MM.1S (cell line): Measurements from ENCODE around the gene CEBPZOS.

ENCODE experiments used
- DNase-seq: peaks from one replicate; pipeline ENCODE4 v3.0.0-alpha.2; 2015
- H2AFZ ChIP-seq: fragments of 300-600 bp; sonication (generic); 2 replicates; pipeline ENCODE4 v1.6.0; 2016; ENCODE audit warnings: antibody characterized with exemption, low read length
- H3F3A ChIP-seq: fragments of 300-600 bp; sonication (generic); 2 replicates; pipeline ENCODE4 v1.6.1; 2016; ENCODE audit warnings: mild to moderate bottlenecking, antibody characterized with exemption, low read length, moderate library complexity, mixed read lengths; ENCODE audit not compliant: insufficient read depth
- H3K27ac ChIP-seq: fragments of 300-600 bp; sonication (generic); 2 replicates; pipeline ENCODE4 v1.5.1; 2016; ENCODE audit warnings: mild to moderate bottlenecking, low read length
- H3K27me3 ChIP-seq: fragments of 300-600 bp; sonication (generic); replicated peaks from 2 replicates; pipeline ENCODE4 v1.6.0; 2016; ENCODE audit warnings: low read length; ENCODE audit not compliant: insufficient read depth
- H3K36me3 ChIP-seq: fragments of 300-600 bp; sonication (generic); replicated peaks from 2 replicates; pipeline ENCODE4 v1.6.1; 2016; ENCODE audit warnings: mild to moderate bottlenecking, low read length, mixed read lengths; ENCODE audit not compliant: insufficient read depth
- H3K4me1 ChIP-seq: fragments of 300-600 bp; sonication (generic); 2 replicates; pipeline ENCODE4 v1.6.1; 2016; ENCODE audit warnings: low read length, mixed read lengths
- H3K4me2 ChIP-seq: fragments of 300-600 bp; sonication (generic); 2 replicates; pipeline ENCODE4 v1.6.0; 2016; ENCODE audit warnings: low read depth, low read length
- H3K4me3 ChIP-seq: fragments of 300-600 bp; sonication (generic); 2 replicates; pipeline ENCODE4 v1.5.1; 2016; ENCODE audit warnings: low read length, mixed read lengths
- H3K79me2 ChIP-seq: fragments of 300-600 bp; sonication (generic); 2 replicates; pipeline ENCODE4 v1.6.1; 2016; ENCODE audit warnings: mixed run types, low read length, mixed read lengths
- H3K9ac ChIP-seq: fragments of 300-600 bp; sonication (generic); 2 replicates; pipeline ENCODE4 v1.6.1; 2016; ENCODE audit warnings: low read length, mixed read lengths
- H3K9me2 ChIP-seq: fragments of 300-600 bp; sonication (generic); replicated peaks from 2 replicates; pipeline ENCODE4 v1.6.1; 2016; ENCODE audit warnings: mild to moderate bottlenecking, low read length, mixed read lengths; ENCODE audit not compliant: insufficient read depth
- H3K9me3 ChIP-seq: fragments of 300-600 bp; sonication (generic); replicated peaks from 2 replicates; pipeline ENCODE4 v1.6.1; 2016; ENCODE audit warnings: mild to moderate bottlenecking, low read length, mixed read lengths; ENCODE audit not compliant: insufficient read depth
- H4K20me1 ChIP-seq: fragments of 300-600 bp; sonication (generic); 2 replicates; pipeline ENCODE4 v1.6.1; 2016; ENCODE audit warnings: mild to moderate bottlenecking, low read length, moderate library complexity, mixed read lengths; ENCODE audit not compliant: insufficient read depth
- EZH2 ChIP-seq: fragments of 300-600 bp; sonication (generic); optimal IDR thresholded peaks from 2 replicates; pipeline ENCODE3; 2017; ENCODE audit warnings: low read depth, mild to moderate bottlenecking, antibody characterized with exemption, low read length, mixed read lengths
- EZH2phosphoT487 ChIP-seq: fragments of 300-600 bp; sonication (generic); IDR thresholded peaks from 2 replicates; pipeline ENCODE4 v1.6.1; 2018; ENCODE audit warnings: antibody characterized with exemption, low read length
- TF ChIP-seq, protein P1 (sequence below): fragments of 300-600 bp; sonication (generic); IDR thresholded peaks from 2 replicates; pipeline ENCODE4 v1.5.1; 2016; ENCODE audit warnings: antibody characterized with exemption, low read length, mixed read lengths

CEBPZOS gene

DNA sequence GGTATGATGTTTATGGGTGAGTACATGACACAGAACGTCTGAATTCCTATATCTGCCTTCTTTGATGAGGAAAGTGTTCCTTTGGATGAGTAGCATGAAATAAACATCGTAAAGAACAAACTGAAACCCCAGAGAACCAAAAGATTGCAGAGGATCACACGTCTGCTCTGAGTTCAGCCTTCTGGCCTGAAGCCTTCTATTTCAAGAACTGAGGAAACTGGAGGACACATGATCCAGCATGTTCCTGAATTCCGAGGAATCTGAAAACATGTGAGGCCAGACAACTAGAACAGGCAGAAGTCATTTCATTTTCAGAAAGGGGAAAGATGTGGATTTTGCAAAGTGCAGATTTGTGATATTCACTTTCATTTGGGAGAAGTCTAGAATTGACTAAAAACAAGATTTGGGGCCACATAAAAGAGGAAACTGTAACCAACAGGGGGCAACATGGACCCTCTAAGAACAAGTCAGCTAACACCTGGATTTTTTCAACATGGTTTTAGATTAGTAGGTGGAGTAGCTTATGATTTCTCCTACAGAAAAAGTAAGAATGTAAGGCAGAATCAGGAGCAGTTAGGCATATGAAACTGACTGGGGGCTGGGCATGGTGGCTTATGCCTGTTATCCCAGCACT is 16.2 kb upstream of the CEBPZOS start:
- Histone ChIP-seq H3K79me2 (no peaks in the 10 kb centered on the region), H3K27me3 (no peaks in the 10 kb centered on the region), H3K4me3 (no peak overlapping the region), H3K9me2 (no peaks in the 10 kb centered on the region), H3K27ac (no peak overlapping the region), H3K36me3 (no peaks in the 10 kb centered on the region), H4K20me1 (no peaks in the 10 kb centered on the region), H3K4me2 (peak overlapping the region; percentile 3; the same call in 1 of the 2 replicates), H3F3A (no peaks in the 10 kb centered on the region), H2AFZ (0 out of 2 replicates have a peak overlapping the region, but pooled peaks have one; percentile 7), H3K4me1 (no peaks in the 10 kb centered on the region), H3K9ac (no peak overlapping the region), H3K9me3 (no peaks in the 10 kb centered on the region)
- TF ChIP-seq, protein P1, sequence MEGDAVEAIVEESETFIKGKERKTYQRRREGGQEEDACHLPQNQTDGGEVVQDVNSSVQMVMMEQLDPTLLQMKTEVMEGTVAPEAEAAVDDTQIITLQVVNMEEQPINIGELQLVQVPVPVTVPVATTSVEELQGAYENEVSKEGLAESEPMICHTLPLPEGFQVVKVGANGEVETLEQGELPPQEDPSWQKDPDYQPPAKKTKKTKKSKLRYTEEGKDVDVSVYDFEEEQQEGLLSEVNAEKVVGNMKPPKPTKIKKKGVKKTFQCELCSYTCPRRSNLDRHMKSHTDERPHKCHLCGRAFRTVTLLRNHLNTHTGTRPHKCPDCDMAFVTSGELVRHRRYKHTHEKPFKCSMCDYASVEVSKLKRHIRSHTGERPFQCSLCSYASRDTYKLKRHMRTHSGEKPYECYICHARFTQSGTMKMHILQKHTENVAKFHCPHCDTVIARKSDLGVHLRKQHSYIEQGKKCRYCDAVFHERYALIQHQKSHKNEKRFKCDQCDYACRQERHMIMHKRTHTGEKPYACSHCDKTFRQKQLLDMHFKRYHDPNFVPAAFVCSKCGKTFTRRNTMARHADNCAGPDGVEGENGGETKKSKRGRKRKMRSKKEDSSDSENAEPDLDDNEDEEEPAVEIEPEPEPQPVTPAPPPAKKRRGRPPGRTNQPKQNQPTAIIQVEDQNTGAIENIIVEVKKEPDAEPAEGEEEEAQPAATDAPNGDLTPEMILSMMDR, result no peak
- TF ChIP-seq EZH2 (no peak), EZH2phosphoT487 (no peak)
- no peak for DNase-seq

DNA sequence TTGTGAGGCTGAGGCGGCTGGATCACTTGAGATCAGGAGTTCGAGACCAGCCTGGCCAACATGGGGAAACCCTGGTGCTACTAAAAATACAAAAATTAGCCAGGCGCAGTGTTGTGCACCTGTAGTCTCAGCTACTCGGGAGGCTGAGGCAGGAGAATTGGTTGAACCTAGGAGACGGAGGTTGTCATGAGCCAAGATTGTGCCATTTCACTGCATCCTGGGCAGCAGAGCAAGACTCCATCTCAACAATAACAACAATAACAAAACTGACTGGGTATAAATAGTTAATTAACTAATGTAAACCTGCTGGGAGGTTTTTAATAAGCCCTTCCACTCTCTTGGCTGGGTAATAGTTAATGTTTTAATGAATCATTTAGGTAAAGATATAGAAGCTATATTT is 15.7 kb upstream of the CEBPZOS start:
- H3K9me3 ChIP-seq, result no peaks in the 10 kb centered on the region
- H3K9me2 ChIP-seq, result no peaks in the 10 kb centered on the region
- H3K4me1 ChIP-seq, result no peaks in the 10 kb centered on the region
- no peak overlapping the region for H2AFZ ChIP-seq
- no peak overlapping the region for H3K4me2 ChIP-seq
- no peaks in the 10 kb centered on the region for H3F3A ChIP-seq
- no peaks in the 10 kb centered on the region for H3K27me3 ChIP-seq
- no peaks in the 10 kb centered on the region for H3K36me3 ChIP-seq
- H3K27ac ChIP-seq, result no peak overlapping the region
- TF ChIP-seq EZH2phosphoT487, result no peak
- TF ChIP-seq, protein P1, result no peak
- no peak for TF ChIP-seq EZH2
- no peaks in the 10 kb centered on the region for H4K20me1 ChIP-seq
- no peak overlapping the region for H3K4me3 ChIP-seq
- no peak overlapping the region for H3K9ac ChIP-seq
- H3K79me2 ChIP-seq, result no peaks in the 10 kb centered on the region
- no peak for DNase-seq

DNA sequence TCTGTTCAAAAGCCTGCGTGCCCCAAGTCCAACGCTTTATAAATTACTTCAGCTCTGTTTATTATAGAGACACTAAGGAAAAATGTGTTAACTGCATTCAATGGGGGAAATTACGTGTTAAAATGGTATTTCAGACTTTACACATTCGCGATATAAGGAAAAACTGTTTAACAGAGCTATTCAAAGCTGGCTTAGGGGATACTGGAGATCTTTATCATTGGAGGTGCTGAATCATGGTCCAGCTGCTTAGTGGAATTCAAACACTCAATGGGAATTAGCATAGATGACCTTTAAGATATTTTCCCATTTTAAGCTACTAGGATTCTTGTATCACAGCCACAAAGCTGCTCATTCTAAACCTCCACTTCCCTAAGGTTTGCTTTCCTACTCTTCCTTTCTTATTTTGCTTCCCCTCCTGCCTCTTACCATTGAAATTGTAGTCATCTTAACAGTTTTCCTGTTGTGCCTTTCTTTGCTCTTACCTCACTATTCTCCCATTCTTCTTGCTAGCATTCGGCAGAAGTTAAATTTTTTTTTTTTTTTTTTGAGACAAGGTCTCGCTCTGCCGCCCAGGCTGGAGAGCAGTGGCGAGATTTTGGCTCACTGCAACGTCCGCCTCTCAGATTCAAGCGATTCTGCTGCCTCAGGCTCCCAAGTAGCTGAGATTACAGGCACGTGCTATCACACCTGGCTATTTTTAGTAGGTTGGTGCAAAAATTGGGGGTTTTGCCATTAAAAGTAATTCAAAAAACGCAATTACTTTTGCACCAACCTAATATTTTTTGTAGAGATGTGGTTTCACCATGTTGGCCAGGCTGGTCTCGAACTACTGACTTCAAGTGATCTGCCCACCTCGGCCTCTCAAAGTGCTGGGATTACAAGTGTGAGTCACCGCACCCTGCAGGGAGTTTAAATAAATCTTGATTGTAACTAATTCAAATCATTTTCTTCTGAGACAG is 14.3 kb upstream of the CEBPZOS start:
- no peaks in the 10 kb centered on the region for H3K9me3 ChIP-seq
- no peak overlapping the region for H3K4me3 ChIP-seq
- H3K4me1 ChIP-seq, result no peaks in the 10 kb centered on the region
- no peak overlapping the region for H3K27ac ChIP-seq
- no peaks in the 10 kb centered on the region for H3F3A ChIP-seq
- H2AFZ ChIP-seq, result no peak overlapping the region
- TF ChIP-seq EZH2 (no peak), EZH2phosphoT487 (no peak)
- TF ChIP-seq, protein P1, result no peak
- no peaks in the 10 kb centered on the region for H3K27me3 ChIP-seq
- no peaks in the 10 kb centered on the region for H3K9me2 ChIP-seq
- no peak overlapping the region for H3K9ac ChIP-seq
- no peak for DNase-seq
- no peak overlapping the region for H3K4me2 ChIP-seq
- H3K79me2 ChIP-seq, result no peaks in the 10 kb centered on the region
- no peaks in the 10 kb centered on the region for H3K36me3 ChIP-seq
- H4K20me1 ChIP-seq, result no peaks in the 10 kb centered on the region
